NCI-H2227 treated with DMSO at 0.1 percent for 48 hours (cell line): ENCODE data around the gene PNRC1.
"Not testable (repeated sequence)": the region's sequence is repeated elsewhere in the genome, so short reads cannot be mapped to it uniquely, and the experiment has no call there.

Experiments
- DNase-seq: peaks from one replicate; lab custom pipeline; 2025; lab: John Stamatoyannopoulos, UW

PNRC1 gene

DNA sequence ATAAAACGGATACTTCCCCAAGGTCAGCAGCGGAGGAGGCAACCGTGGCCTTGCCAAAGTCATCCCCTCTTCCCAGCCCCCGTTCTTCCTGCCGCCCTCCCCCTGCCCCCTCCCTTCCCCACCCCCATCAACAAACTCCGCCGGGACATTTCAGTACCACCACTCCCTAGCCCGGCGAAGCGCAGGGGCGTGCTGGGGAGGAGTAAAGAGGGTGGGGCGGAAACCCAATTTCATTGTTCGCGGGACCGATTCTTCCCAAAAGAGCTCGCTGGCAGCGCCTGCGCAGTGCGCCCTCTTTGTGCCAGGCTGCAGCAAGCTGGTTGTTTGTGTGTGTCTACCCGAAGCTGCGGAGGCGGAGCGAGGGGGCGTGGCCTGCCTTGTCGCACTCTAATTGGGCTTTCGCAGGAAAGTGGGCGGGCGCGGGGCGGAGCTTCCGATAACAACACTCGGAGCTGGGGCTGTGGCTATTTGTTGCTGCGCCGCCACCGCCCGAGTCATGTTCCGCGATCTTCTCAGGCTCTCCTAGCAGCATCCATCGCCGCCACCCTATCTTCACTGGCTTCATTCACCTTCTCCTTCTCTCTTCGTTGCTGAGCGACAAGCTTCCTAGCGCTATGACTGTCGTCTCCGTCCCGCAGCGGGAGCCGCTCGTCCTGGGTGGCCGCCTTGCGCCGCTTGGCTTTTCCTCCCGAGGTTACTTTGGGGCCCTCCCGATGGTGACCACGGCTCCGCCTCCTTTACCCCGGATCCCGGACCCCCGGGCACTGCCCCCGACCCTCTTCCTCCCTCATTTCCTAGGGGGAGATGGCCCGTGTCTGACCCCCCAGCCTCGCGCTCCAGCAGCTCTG is at the start of gene PNRC1:
Gene PNRC1 (plus strand): TSS at position 471 of the 848 bp plus-strand sequence. CDS start 144 bp downstream, at position 615.
- DNase-seq: peak; percentile 92

GRCh38 chr6:89032599-89032998 is 48.0 kb upstream of the PNRC1 start:
- DNase-seq: no peak

GRCh38 chr6:89033461-89033860 is 47.1 kb upstream of the PNRC1 start:
- DNase-seq: no peak

DNA sequence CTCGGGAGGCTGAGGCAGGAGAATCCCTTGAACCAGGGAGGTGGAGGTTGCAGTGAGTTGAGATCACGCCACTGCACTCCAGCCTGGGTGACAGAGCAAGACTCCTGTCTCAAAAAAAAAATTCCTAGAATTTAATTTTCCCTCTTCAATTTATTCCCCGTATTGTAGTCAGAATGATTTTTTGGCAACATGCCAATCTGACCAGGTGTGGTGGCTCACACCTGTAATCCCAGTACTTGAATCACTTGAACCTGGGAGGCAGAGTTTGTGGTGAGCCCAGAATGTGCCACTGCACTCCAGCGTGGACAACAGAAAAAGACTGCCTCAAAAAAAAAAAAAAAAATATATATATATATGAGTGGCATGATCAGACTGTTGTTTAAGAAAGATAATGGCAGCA is 46.4 kb upstream of the PNRC1 start:
- DNase-seq: not testable (repeated sequence)

- no peak for DNase-seq
These were observed 45.8 kb upstream of the PNRC1 start for GRCh38 chr6:89034586-89035251.

DNA sequence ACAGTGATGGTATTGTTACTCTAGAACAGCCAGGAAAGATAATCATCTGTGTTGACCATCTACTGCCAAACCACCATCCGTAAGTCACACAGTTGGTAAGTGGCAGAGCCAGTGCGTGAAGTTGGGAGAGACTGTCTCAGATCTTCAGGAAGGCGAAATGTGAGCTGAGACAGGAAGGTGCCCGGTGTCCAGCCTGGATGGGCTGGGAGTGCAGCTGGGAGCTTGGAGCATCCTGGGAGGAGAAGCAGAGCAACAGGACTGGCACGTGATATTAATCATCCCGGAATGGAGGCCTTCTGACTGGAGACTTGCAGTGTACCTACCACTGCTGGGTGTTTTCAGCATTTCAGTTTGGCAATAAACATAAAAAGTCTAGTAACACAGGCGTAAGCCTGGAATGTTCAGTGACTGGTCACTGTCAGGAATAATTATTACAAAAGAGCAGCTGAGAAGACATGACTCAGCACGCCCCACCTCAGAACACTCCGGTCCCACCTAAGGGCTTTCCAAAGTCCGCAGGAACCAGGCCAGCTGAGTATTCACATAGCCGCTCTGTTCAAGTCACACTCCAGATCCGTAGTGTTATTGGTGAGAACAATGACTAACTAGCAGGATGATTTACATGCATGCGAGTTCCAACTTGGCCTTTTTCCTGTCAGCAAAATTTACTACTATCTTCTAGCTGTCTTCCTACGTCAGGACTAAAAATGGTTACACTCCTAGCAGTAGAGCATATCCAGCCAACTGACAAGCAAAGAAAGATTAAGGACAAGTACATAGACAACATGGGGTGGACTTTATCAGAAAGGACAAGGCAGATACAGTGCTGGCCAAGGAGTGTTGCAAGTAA is 45.1 kb upstream of the PNRC1 start:
- no peak for DNase-seq

GRCh38 chr6:89037141-89037900 is 43.2 kb upstream of the PNRC1 start:
- DNase-seq: no peak

GRCh38 chr6:89037901-89038293 is 42.7 kb upstream of the PNRC1 start:
- DNase-seq: not testable (repeated sequence)

GRCh38 chr6:89042664-89043063 is 37.9 kb upstream of the PNRC1 start:
- DNase-seq: no peak

DNA sequence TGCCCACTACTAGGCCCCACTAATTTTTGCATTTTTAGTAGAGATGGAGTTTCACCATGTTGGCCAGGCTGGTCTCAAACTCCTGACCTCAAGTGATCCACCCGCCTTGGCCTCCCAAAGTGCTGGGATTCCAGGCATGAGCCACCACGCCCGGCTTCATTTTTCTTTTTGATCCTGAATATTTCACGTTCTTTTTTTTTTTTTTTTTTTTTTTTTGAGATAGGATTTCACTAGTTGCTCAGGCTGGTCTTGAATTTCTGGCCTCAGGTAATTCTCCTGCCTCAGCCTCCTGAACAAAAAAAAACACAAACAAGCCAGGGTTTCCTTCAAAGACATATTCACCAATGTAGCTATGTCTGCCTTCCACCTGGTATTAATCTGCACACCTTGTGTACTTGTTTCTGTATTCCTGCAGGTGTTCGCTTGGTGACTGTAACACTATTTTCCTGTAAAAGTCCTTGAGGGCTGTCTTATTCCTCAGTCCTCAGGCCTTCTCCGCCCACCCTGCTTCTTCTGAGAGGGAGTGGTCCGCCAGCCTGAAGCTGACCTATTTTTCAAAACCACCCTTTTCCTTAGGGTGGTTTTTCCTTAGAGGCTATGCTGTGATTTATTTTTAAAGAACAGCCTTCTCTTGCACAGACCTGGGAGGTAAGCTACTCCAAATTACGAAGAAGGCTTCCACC is 36.1 kb upstream of the PNRC1 start:
- no peak for DNase-seq

DNA sequence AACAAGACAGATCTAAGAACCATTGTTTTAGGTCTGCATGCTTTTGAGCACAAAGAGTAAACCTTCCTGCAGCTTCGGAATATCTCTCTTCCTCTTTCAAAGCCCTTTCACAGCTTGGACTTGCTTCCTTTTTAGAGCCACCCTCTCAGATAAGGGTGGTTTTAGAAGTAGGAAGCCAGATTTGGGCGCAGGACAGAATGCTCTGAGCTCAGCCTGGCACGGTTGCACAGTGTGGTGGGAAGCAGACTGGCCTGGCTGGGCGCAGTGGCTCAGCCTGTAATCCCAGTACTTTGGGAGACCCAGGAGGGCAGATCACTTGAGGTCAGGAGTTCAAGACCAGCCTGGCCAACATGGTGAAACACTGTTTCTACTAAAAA is 35.6 kb upstream of the PNRC1 start:
- DNase-seq: no peak

DNA sequence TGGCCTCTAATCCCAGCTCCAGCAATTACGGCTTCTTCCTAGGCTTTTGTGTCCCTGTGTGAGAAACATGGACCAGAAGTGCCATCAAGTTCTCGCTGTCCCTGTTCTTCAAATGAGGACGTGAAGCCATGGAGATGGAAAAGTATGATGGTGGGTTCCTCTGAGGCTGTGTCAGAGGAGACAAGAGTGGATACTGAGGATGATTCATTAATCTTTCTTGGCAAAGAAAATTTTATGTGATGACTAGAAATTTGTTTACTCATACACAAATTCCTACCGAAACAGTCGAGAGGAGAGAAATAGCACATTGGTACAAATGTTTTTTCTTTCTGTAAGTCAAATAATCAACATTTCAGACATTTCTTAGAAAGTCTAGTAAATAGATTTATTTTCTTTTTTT is 35.0 kb upstream of the PNRC1 start:
- DNase-seq: no peak

DNA sequence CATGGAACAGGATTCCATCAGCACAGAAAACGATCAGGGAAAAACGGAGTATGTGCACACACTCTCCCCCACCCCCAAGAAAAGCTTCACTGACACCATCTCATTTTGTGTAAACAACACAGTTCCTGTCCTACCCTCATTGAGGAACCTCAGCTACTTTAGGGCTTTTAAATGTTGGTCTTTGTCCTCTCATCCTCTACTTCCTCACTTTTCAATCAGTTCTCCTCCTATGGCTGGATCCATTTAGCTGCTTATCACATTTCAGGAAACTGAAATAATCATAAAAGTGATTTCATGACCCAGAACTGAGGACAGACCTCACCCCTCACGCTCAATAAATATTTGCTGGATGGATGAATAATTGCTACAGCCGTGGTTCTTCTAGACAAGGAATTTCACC is 33.1 kb upstream of the PNRC1 start:
- no peak for DNase-seq

DNA sequence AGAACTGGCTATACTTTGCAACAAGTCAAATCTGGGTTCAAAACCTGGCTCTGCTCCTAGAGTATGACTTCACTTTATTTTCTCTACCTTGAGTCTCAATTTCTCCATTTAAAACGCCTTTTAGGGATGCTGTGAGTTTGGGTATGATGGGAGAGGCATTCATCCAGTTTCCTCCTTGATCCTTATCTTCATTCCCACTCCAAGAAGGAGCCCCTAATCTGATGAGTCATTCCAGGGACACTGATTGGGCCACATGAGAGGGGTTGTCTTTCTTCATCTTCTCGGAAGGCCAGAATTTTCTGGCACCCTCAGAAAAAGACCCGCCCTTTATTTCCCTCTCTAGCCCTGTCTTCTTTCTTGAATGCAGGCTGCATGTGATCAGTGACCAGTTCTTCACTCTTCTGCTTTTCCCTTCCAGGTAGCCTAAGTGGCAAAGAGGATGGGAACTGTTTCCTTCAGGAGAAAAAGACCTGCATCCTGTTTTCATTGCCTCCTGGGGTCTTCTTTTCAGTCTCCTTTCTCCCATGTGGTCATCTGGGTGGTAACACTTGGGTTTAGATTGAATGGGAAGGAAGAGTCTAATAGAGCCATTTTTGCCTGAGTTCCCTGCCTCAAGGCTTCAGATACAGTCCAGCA is 32.1 kb upstream of the PNRC1 start:
- DNase-seq: no peak

- no peak for DNase-seq
These were observed 31.6 kb upstream of the PNRC1 start for GRCh38 chr6:89048985-89049384.

- DNase-seq: no peak
These were observed 30.4 kb upstream of the PNRC1 start for GRCh38 chr6:89050155-89050554.

- DNase-seq: no peak
These were observed 29.9 kb upstream of the PNRC1 start for GRCh38 chr6:89050697-89051096.

DNA sequence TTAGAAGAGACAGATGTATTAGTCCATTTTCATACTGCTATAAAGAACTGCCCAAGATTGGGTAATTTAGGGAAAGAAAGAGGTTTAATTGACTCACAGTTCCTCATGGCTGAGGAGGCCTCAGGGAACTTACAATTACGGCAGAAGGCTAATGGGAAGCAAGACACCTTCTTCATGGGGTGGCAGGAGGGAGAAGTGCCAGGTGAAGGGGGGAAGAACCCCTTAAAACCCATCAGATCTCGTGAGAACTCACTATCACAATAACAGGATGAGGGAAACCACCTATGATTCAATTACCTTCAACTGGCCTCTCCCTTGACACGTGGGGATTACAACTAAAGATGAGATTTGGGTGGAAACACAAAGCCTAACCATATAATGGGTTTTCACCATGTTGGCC is 28.9 kb upstream of the PNRC1 start:
- DNase-seq: no peak

DNA sequence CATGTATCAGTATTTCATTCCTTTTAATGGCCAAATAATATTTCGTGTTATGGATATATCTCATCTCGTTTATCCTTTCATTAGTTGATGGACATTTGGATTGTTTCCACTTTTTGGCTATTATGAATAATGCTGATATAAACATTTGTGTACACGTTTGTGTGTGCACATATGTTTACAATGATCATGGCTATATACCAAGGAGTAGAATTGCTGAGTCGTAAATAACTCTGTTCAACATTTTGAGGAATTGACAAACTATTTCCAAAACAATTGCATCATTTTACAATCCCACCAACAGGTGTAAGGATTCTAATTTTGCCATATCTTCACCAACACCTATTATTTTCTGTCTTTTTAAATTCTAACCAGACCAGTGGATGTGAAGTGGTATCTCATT is 26.3 kb upstream of the PNRC1 start:
- no peak for DNase-seq

DNA sequence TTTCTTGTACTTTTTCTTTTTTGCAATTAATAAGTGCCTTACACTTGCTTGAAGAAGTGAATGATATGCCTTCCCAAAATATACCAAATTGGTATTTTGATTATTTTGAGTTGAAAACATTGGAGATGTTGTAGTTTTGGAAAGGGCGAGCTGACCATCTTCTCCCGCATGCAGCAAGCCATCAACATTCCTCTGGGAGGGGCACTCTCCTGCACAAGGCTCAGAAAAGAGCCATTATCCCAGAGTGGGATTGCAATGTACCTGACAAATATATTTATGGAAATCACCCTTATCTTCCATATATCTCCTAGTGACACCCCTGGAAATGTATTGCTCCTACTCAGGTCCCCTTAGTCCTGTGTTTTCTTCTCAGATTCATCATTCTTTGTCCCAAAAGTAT is 22.8 kb upstream of the PNRC1 start:
- DNase-seq: no peak

DNA sequence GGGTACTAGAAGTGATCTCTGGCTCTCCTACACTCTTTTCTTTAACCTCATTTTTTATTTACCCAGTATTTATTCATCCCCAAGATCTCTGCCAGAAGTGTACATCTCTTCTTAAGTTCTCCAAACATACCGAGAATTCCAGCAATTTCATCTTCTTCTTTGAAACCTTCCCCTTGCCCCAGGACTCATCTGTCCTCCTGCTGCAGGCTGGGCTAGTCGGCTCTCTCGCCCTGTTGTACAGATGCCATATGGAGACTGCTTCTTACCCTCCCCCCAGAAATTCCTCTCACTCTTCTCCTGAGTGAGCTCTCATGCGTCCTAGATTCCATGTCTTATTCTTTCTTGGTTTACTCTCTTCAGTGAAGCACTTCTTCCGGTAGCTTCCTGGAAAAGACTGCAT is 21.9 kb upstream of the PNRC1 start:
- DNase-seq: no peak
